Astrocyte (in vitro differentiated cells and primary cell): ENCODE measurements around the gene CNTRL.

Experiments
- CTCF ChIP-seq: IDR thresholded peaks from 2 replicates; pipeline ENCODE4 v1.5.1; 2011; ENCODE audit warnings: low read depth, mild to moderate bottlenecking, inconsistent platforms, low read length, moderate library complexity; ENCODE audit not compliant: insufficient read depth
- EZH2 ChIP-seq: IDR thresholded peaks from 2 replicates; pipeline ENCODE4 v1.6.1; 2012; ENCODE audit warnings: mild to moderate bottlenecking, low read length, inconsistent platforms; ENCODE audit not compliant: insufficient read depth

- TF ChIP-seq CTCF (no peak), EZH2 (no peak)
These were observed 67.0 kb downstream of the CNTRL start for GRCh38 chr9:121141706-121142105.
